ENCODE results near the gene NUP93.

The NUP93 gene

GRCh38 chr16:56771558-56772279 lies 41.8 kb downstream of the NUP93 start:
- POLR2A ChIA-PET: no interaction called here
- no peak for DNase-seq (ENCODE audit: extremely low spot score)
- no peak for TF ChIP-seq FOXK2 (IDR thresholded peaks at IDR 0.05)
- TF ChIP-seq, protein P1, sequence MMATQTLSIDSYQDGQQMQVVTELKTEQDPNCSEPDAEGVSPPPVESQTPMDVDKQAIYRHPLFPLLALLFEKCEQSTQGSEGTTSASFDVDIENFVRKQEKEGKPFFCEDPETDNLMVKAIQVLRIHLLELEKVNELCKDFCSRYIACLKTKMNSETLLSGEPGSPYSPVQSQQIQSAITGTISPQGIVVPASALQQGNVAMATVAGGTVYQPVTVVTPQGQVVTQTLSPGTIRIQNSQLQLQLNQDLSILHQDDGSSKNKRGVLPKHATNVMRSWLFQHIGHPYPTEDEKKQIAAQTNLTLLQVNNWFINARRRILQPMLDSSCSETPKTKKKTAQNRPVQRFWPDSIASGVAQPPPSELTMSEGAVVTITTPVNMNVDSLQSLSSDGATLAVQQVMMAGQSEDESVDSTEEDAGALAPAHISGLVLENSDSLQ (IDR thresholded peaks at IDR 0.05): no peak
- no peak for TF ChIP-seq ELF4 (IDR thresholded peaks at IDR 0.05)
- CTCF ChIA-PET: no interaction called here

DNA sequence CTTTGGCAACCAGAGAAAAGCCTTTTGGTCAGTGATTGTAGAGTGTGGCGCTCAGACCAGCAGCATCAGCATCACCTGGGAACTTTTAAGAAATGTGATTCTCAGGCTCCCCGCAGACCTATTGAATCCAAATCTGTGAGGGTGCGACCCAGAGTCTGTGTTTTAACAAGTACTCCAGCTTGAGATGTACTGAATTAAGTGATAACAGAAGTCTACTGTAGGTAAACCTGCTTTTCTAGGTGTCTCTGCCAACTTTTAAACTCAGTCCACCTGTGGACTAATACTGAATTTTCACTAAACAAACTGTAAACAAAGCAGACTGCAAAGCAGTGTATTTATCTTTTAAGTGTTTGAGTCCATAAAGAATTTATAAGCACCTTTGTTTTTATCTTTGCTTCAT lies 43.6 kb downstream of the NUP93 start:
- DNase-seq (ENCODE audit: extremely low spot score): no peak
- ChIA-PET POLR2A (no interaction called here), CTCF (no interaction called here)
- no peak for TF ChIP-seq SP1 (IDR thresholded peaks at IDR 0.05)
- TF ChIP-seq L3MBTL2 (conservative IDR thresholded peaks at IDR 0.05): no peak
- TF ChIP-seq FOXM1 (IDR thresholded peaks at IDR 0.05; ENCODE audit: borderline replicate concordance): no peak
- no peak for TF ChIP-seq SUZ12 (IDR thresholded peaks at IDR 0.05)

GRCh38 chr16:56774016-56774680 lies 44.2 kb downstream of the NUP93 start:
- ChIA-PET POLR2A (no interaction called here), CTCF (no interaction called here)
- TF ChIP-seq CTBP1 (IDR thresholded peaks at IDR 0.05; ENCODE audit: borderline replicate concordance): no peak
- no peak for TF ChIP-seq TARDBP (IDR thresholded peaks at IDR 0.05)
- TF ChIP-seq ARNT (IDR thresholded peaks at IDR 0.05): no peak
- no peak for TF ChIP-seq FOXM1 (IDR thresholded peaks at IDR 0.05; ENCODE audit: borderline replicate concordance)
- TF ChIP-seq, protein P1 (IDR thresholded peaks at IDR 0.05): no peak
- TF ChIP-seq L3MBTL2 (conservative IDR thresholded peaks at IDR 0.05): no peak
- TF ChIP-seq BHLHE40 (IDR thresholded peaks at IDR 0.05; ENCODE audit: borderline replicate concordance): no peak
- no peak for TF ChIP-seq SP1 (IDR thresholded peaks at IDR 0.05)
- no peak for TF ChIP-seq NFRKB (IDR thresholded peaks at IDR 0.05)
- TF ChIP-seq FOXA1 (IDR thresholded peaks at IDR 0.05): no peak
- no peak for TF ChIP-seq SUZ12 (IDR thresholded peaks at IDR 0.05)
- no peak for TF ChIP-seq ELF4 (IDR thresholded peaks at IDR 0.05)
- TF ChIP-seq ZNF384 (IDR thresholded peaks at IDR 0.05): no peak
- TF ChIP-seq LEF1 (IDR thresholded peaks at IDR 0.05; ENCODE audit: borderline replicate concordance): no peak
- no peak for TF ChIP-seq FOXK2 (IDR thresholded peaks at IDR 0.05)
- TF ChIP-seq HDGF (IDR thresholded peaks at IDR 0.05; ENCODE audit: borderline replicate concordance): no peak
- no peak for DNase-seq (ENCODE audit: extremely low spot score)

- no peak for DNase-seq (ENCODE audit: extremely low spot score)
- CTCF ChIA-PET: no interaction called here
- POLR2A ChIA-PET: no interaction called here
- TF ChIP-seq FOXM1 (IDR thresholded peaks at IDR 0.05; ENCODE audit: borderline replicate concordance) (no peak), FOXA1 (IDR thresholded peaks at IDR 0.05) (no peak)
Measured at GRCh38 chr16:56775162-56775561, 45.2 kb downstream of the NUP93 start.

DNA sequence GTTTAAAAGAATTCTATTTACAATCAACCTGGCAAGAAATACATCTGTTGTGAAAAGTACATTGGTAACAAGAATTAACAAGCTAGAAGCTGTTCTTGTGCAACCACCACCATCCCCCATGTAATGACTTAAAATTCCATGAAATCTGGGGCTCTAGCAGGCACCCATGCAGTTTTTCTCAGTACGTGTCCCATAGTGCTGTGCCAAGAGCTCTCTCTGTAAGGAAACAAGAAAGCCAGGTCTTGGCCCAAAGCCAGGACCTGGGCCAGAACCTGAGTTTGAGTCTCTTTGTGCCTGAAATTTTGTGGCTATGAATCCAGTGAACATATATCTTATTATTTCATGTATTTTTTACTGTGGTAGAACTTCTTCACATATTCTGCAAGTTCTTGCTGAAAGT lies 46.6 kb downstream of the NUP93 start:
- POLR2A ChIA-PET: no interaction called here
- no peak for TF ChIP-seq SP1 (IDR thresholded peaks at IDR 0.05)
- TF ChIP-seq LEF1 (IDR thresholded peaks at IDR 0.05; ENCODE audit: borderline replicate concordance): no peak
- TF ChIP-seq ZNF384 (IDR thresholded peaks at IDR 0.05): no peak
- no peak for TF ChIP-seq FOXK2 (IDR thresholded peaks at IDR 0.05)
- TF ChIP-seq CTBP1 (IDR thresholded peaks at IDR 0.05; ENCODE audit: borderline replicate concordance): no peak
- no peak for TF ChIP-seq HDGF (IDR thresholded peaks at IDR 0.05; ENCODE audit: borderline replicate concordance)
- no peak for TF ChIP-seq ELF4 (IDR thresholded peaks at IDR 0.05)
- TF ChIP-seq, protein P1 (IDR thresholded peaks at IDR 0.05): no peak
- TF ChIP-seq NFRKB (IDR thresholded peaks at IDR 0.05): no peak
- no peak for TF ChIP-seq BHLHE40 (IDR thresholded peaks at IDR 0.05; ENCODE audit: borderline replicate concordance)
- no peak for TF ChIP-seq ARNT (IDR thresholded peaks at IDR 0.05)
- TF ChIP-seq L3MBTL2 (conservative IDR thresholded peaks at IDR 0.05): no peak
- TF ChIP-seq FOXM1 (IDR thresholded peaks at IDR 0.05; ENCODE audit: borderline replicate concordance): no peak
- TF ChIP-seq TARDBP (IDR thresholded peaks at IDR 0.05): no peak
- no peak for TF ChIP-seq SUZ12 (IDR thresholded peaks at IDR 0.05)
- no peak for TF ChIP-seq FOXA1 (IDR thresholded peaks at IDR 0.05)
- CTCF ChIA-PET: no interaction called here
- no peak for DNase-seq (ENCODE audit: extremely low spot score)

DNA sequence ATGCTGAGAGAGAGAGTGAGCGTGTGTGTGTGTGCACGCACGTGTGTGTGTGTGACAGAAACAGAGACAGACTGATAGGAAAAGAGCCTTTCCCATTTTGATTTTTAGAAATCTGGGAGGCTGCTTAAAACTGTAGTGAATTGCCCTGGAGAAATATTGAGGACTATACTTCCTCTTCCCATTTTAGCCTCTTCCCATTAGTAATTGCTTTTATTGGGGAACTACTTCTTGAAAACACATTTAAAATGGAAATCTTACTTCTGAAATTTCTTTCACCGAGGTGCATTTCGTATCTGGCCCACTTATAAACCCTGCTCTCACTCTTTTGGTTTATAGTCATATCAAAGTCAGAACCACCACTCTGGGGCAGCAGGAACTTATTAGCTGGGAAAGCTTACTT lies 47.1 kb downstream of the NUP93 start:
- CTCF ChIA-PET: interaction anchor here (0.5 kb wide), 1 partner anchor 200 kb away, joined by 3 read pairs; no protein-coding TSS in a partner anchor
- no peak for DNase-seq (ENCODE audit: extremely low spot score)
- POLR2A ChIA-PET: no interaction called here
- TF ChIP-seq BHLHE40 (IDR thresholded peaks at IDR 0.05; ENCODE audit: borderline replicate concordance): no peak

- TF ChIP-seq BHLHE40 (IDR thresholded peaks at IDR 0.05; ENCODE audit: borderline replicate concordance): no peak
- no peak for TF ChIP-seq FOXA1 (IDR thresholded peaks at IDR 0.05)
- TF ChIP-seq, protein P1 (IDR thresholded peaks at IDR 0.05): no peak
- no peak for TF ChIP-seq SUZ12 (IDR thresholded peaks at IDR 0.05)
- TF ChIP-seq ARNT (IDR thresholded peaks at IDR 0.05): no peak
- no peak for TF ChIP-seq LEF1 (IDR thresholded peaks at IDR 0.05; ENCODE audit: borderline replicate concordance)
- no peak for TF ChIP-seq SP1 (IDR thresholded peaks at IDR 0.05)
- no peak for TF ChIP-seq NFRKB (IDR thresholded peaks at IDR 0.05)
- TF ChIP-seq L3MBTL2 (conservative IDR thresholded peaks at IDR 0.05): no peak
- TF ChIP-seq HDGF (IDR thresholded peaks at IDR 0.05; ENCODE audit: borderline replicate concordance): no peak
- TF ChIP-seq CTBP1 (IDR thresholded peaks at IDR 0.05; ENCODE audit: borderline replicate concordance): no peak
- TF ChIP-seq FOXK2 (IDR thresholded peaks at IDR 0.05): no peak
- TF ChIP-seq ELF4 (IDR thresholded peaks at IDR 0.05): no peak
- TF ChIP-seq TARDBP (IDR thresholded peaks at IDR 0.05): no peak
- no peak for TF ChIP-seq FOXM1 (IDR thresholded peaks at IDR 0.05; ENCODE audit: borderline replicate concordance)
- no peak for TF ChIP-seq ZNF384 (IDR thresholded peaks at IDR 0.05)
- DNase-seq (ENCODE audit: extremely low spot score): no peak
- ChIA-PET CTCF (interaction anchor here (0.5 kb wide), 1 partner anchor 201 kb away, joined by 3 read pairs; no protein-coding TSS in a partner anchor), POLR2A (no interaction called here)
Measured at GRCh38 chr16:56777482-56777881, 47.6 kb downstream of the NUP93 start.

Data from HEK293T (cell line).